ENCODE measurements around the gene TFAP2D. TPM values are rescaled to one million over a fixed set of nuclear protein-coding genes. Genes with fewer than 3 reads are reported as not detected.

Gene TFAP2D
- total and polyA plus RNA-seq, 2 of the 4 experiments (the other 2 are of a cell fraction) = not detected

DNA sequence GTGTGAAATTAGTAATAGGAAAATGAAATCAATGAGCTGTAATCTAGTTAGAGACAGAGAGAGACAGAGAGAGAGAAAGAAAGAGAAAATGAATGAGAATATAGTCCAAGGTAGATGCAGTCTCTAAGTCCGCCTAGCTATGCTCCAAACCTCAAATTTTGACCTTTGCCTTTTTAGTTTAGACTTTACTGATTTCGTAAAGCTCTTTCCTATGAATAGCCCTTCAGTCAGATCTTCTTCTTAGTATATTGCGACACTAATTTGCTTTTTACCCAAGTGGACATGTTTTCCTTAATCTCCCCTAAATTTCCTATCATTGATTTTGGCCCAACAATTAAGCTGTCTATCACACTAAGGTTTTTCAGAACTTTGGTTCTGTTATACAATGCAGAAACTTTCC is 49.5 kb downstream of the TFAP2D start:
- no peak overlapping the region for H4K91ac ChIP-seq (ENCODE audit: insufficient read depth, low read depth, low read length)
- ChIA-PET POLR2A (ENCODE audit: unreplicated experiment) (no interaction called here), CTCF (no interaction called here)
- H3K4me1 ChIP-seq (ENCODE audit: control insufficient read depth, insufficient read depth, low read length) = no peaks in the 10 kb centered on the region
- no peak overlapping the region for H2AFZ ChIP-seq (replicated peaks; ENCODE audit: low read length, poor library complexity)
- no peak overlapping the region for H2AK5ac ChIP-seq (ENCODE audit: low read depth, low read length)
- no peak overlapping the region for H3K4me3 ChIP-seq (ENCODE audit: insufficient read depth, low read depth, low read length)
- no peak overlapping the region for H3K4ac ChIP-seq (ENCODE audit: low read depth, low read length)
- WGBS, 2 experiments (ENCODE audit: extremely low coverage in 2 of 2, insufficient read length in 1 of 2) = 39% methylated on average over 2 of the region's 3 CpGs; no CpG with 5 or more reads in 1 of the 2 experiments
- no peaks in the 10 kb centered on the region for H3K79me1 ChIP-seq (ENCODE audit: low read depth in 1 of 2, low read length in 2 of 2)
- no peak overlapping the region for H3K4me2 ChIP-seq (ENCODE audit: low read depth, low read length)
- H2BK15ac ChIP-seq (ENCODE audit: low read depth, low read length) = no peak overlapping the region
- dilution Hi-C loops (cut with HindIII; ENCODE audit: low sequenced_read_pairs, unreplicated experiment) (no loop called here), in situ Hi-C loops (cut with MboI; ENCODE audit: low sequenced_read_pairs) (no loop called here), intact Hi-C loops (cut with micrococcal nuclease) (no loop called here)
- no peak overlapping the region for H3K18ac ChIP-seq (ENCODE audit: low read depth, low read length)
- H3K27ac ChIP-seq (ENCODE audit: insufficient read depth, low read length) = no peak overlapping the region
- no peak overlapping the region for H2BK120ac ChIP-seq (ENCODE audit: low read depth, low read length)
- no peak overlapping the region for H4K8ac ChIP-seq (ENCODE audit: low read depth in 2 of 2, low read length in 2 of 2)
- no peak overlapping the region for H3K56ac ChIP-seq (ENCODE audit: extremely low read depth, insufficient read depth, low read length)
- H4K20me1 ChIP-seq (ENCODE audit: insufficient read depth, low read length) = no peaks in the 10 kb centered on the region
- H3K9me3 ChIP-seq (ENCODE audit: control insufficient read depth, insufficient read depth, low read length) = no peaks in the 10 kb centered on the region
- H3K36me3 ChIP-seq (ENCODE audit: control insufficient read depth, insufficient read depth, low read length) = no peaks in the 10 kb centered on the region
- H4K5ac ChIP-seq (ENCODE audit: low read depth, low read length) = no peak overlapping the region
- no peak overlapping the region for H2BK5ac ChIP-seq (ENCODE audit: low read depth, low read length, poor library complexity, severe bottlenecking)
- no peaks in the 10 kb centered on the region for H3K9me1 ChIP-seq (ENCODE audit: insufficient read depth, low read length)
- no peak overlapping the region for H3K23ac ChIP-seq (ENCODE audit: low read depth, low read length)
- DNase-seq = no peak
- H3K9ac ChIP-seq (ENCODE audit: low read depth, low read length) = no peak overlapping the region
- no peak overlapping the region for H2AK9ac ChIP-seq (replicated peaks; ENCODE audit: low read depth, low read length, poor library complexity)
- no peak for ATAC-seq (ENCODE audit: low read depth)
- TF ChIP-seq CEBPB (IDR thresholded peaks at IDR 0.05; ENCODE audit: low read depth, low read length) = peak; percentile 54
- TF ChIP-seq, protein P1, sequence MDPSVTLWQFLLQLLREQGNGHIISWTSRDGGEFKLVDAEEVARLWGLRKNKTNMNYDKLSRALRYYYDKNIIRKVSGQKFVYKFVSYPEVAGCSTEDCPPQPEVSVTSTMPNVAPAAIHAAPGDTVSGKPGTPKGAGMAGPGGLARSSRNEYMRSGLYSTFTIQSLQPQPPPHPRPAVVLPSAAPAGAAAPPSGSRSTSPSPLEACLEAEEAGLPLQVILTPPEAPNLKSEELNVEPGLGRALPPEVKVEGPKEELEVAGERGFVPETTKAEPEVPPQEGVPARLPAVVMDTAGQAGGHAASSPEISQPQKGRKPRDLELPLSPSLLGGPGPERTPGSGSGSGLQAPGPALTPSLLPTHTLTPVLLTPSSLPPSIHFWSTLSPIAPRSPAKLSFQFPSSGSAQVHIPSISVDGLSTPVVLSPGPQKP (IDR thresholded peaks at IDR 0.05; ENCODE audit: borderline replicate concordance, low read depth, low read length) = no peak
- H2BK20ac ChIP-seq (ENCODE audit: low read depth, low read length) = no peak overlapping the region
- H3K27me3 ChIP-seq (ENCODE audit: control insufficient read depth, insufficient read depth, low read length) = no peaks in the 10 kb centered on the region
- H3K14ac ChIP-seq (replicated peaks; ENCODE audit: low read depth, low read length) = no peak overlapping the region
- no TSS peak for BruUV-seq (replicated peaks)
